ENCODE data around the gene PAQR7. TPM values are rescaled to one million over a fixed set of nuclear protein-coding genes. Genes with fewer than 3 reads are reported as not detected.

The PAQR7 gene
- total RNA-seq, 2 experiments from 2014 or later: 1.1 to 1.5 TPM

GRCh38 chr1:25866288-25866687 lies 9.2 kb downstream of the PAQR7 start:
- Histone ChIP-seq H3K27me3 (ENCODE audit: control insufficient read depth in 1 of 2, insufficient read depth in 2 of 2, low read length in 2 of 2) (no peaks in the 10 kb centered on the region), H3K27ac (ENCODE audit: low read depth in 1 of 2, low read length in 2 of 2) (no peak overlapping the region), H3K4me1 (ENCODE audit: insufficient read depth, low read length) (peaks cover 2% of the 10 kb centered on the region), H3K9me3 (ENCODE audit: control insufficient read depth in 1 of 2, insufficient read depth in 1 of 2, low read length in 2 of 2) (no peaks in the 10 kb centered on the region), H3K36me3 (ENCODE audit: insufficient read depth, low read length) (no peaks in the 10 kb centered on the region), H3K4me3 (ENCODE audit: low read length) (no peak overlapping the region)
- ChIA-PET POLR2A (no interaction called here), CTCF (no interaction called here)
- no peaks in the 10 kb centered on the region for H3K4me1 Mint-ChIP-seq (ENCODE audit: low read depth)
- no peaks in the 10 kb centered on the region for H3K27me3 Mint-ChIP-seq
- no peaks in the 10 kb centered on the region for H3K9me3 Mint-ChIP-seq
- H3K36me3 Mint-ChIP-seq (ENCODE audit: low read depth): no peaks in the 10 kb centered on the region
- DNase-seq: no peak
- intact Hi-C loops (cut with DNase I, micrococcal nuclease): no loop called here
- no peak for TF ChIP-seq CTCF (IDR thresholded peaks at IDR 0.05)
- ATAC-seq (ENCODE audit: poor library complexity): no peak
- no peak overlapping the region for H3K27ac Mint-ChIP-seq
- no peak overlapping the region for H3K4me3 Mint-ChIP-seq

- Mint-ChIP-seq H3K4me3 (no peak overlapping the region), H3K27me3 (no peaks in the 10 kb centered on the region), H3K27ac (no peak overlapping the region), H3K4me1 (ENCODE audit: low read depth) (peaks cover 6% of the 10 kb centered on the region), H3K36me3 (ENCODE audit: low read depth) (no peaks in the 10 kb centered on the region), H3K9me3 (no peaks in the 10 kb centered on the region)
- Histone ChIP-seq H3K36me3 (ENCODE audit: insufficient read depth, low read length) (no peaks in the 10 kb centered on the region), H3K9me3 (ENCODE audit: control insufficient read depth in 1 of 2, insufficient read depth in 1 of 2, low read length in 2 of 2) (no peaks in the 10 kb centered on the region), H3K27ac (ENCODE audit: low read depth in 1 of 2, low read length in 2 of 2) (no peak overlapping the region), H3K4me1 (ENCODE audit: insufficient read depth, low read length) (peaks cover 14% of the 10 kb centered on the region), H3K27me3 (ENCODE audit: control insufficient read depth in 1 of 2, insufficient read depth in 2 of 2, low read length in 2 of 2) (no peaks in the 10 kb centered on the region), H3K4me3 (ENCODE audit: low read length) (no peak overlapping the region)
- POLR2A ChIA-PET: no interaction called here
- no peak for DNase-seq
- intact Hi-C loops (cut with DNase I, micrococcal nuclease): no loop called here
- TF ChIP-seq CTCF (IDR thresholded peaks at IDR 0.05): no peak
- ATAC-seq (ENCODE audit: poor library complexity): no peak
- CTCF ChIA-PET: no interaction called here
These were observed 11.1 kb downstream of the PAQR7 start for GRCh38 chr1:25864434-25864833.

- Histone ChIP-seq H3K27me3 (ENCODE audit: control insufficient read depth in 1 of 2, insufficient read depth in 2 of 2, low read length in 2 of 2) (no peaks in the 10 kb centered on the region), H3K9me3 (ENCODE audit: control insufficient read depth in 1 of 2, insufficient read depth in 1 of 2, low read length in 2 of 2) (no peaks in the 10 kb centered on the region), H3K27ac (ENCODE audit: low read depth in 1 of 2, low read length in 2 of 2) (no peak overlapping the region), H3K4me1 (ENCODE audit: insufficient read depth, low read length) (peaks cover 19% of the 10 kb centered on the region), H3K4me3 (ENCODE audit: low read length) (no peak overlapping the region), H3K36me3 (ENCODE audit: insufficient read depth, low read length) (no peaks in the 10 kb centered on the region)
- CTCF ChIA-PET: no interaction called here
- no peaks in the 10 kb centered on the region for H3K27me3 Mint-ChIP-seq
- DNase-seq (no peak), ATAC-seq (ENCODE audit: poor library complexity) (no peak)
- H3K36me3 Mint-ChIP-seq (ENCODE audit: low read depth): no peaks in the 10 kb centered on the region
- no peak overlapping the region for H3K4me3 Mint-ChIP-seq
- POLR2A ChIA-PET: no interaction called here
- intact Hi-C loops (cut with DNase I, micrococcal nuclease): no loop called here
- H3K27ac Mint-ChIP-seq: no peak overlapping the region
- H3K4me1 Mint-ChIP-seq (ENCODE audit: low read depth): peaks cover 14% of the 10 kb centered on the region
- no peaks in the 10 kb centered on the region for H3K9me3 Mint-ChIP-seq
- no peak for TF ChIP-seq CTCF (IDR thresholded peaks at IDR 0.05)
These were observed 11.8 kb downstream of the PAQR7 start for GRCh38 chr1:25863486-25864262.

Measured in CD4-positive, alpha-beta T cell (primary cell).